Hepatocyte (in vitro differentiated cells): ENCODE results near the gene SIRT5. TPM values are rescaled to one million over a fixed set of nuclear protein-coding genes. Genes with fewer than 3 reads are reported as not detected.

Experiments
- DNase-seq: peaks from one replicate; pipeline ENCODE4 v3.0.0-alpha.2; 2016; ENCODE audit warnings: low spot score
- H2AFZ ChIP-seq: fragments of 200-600 bp; sonication (generic); 2 replicates; pipeline ENCODE4 v1.6.0; 2016; ENCODE audit warnings: antibody characterized with exemption, mild to moderate bottlenecking
- H3K27ac ChIP-seq: fragments of 200-600 bp; sonication (generic); 2 replicates; pipeline ENCODE4 v1.5.1; 2016; ENCODE audit warnings: mild to moderate bottlenecking
- H3K27me3 ChIP-seq: fragments of 200-600 bp; sonication (generic); 2 replicates; pipeline ENCODE4 v1.6.1; 2016
- H3K36me3 ChIP-seq: fragments of 200-600 bp; sonication (generic); replicated peaks from 2 replicates; pipeline ENCODE4 v1.5.1; 2016; ENCODE audit warnings: low read depth; ENCODE audit not compliant: insufficient read depth
- H3K4me1 ChIP-seq: fragments of 200-600 bp; sonication (generic); 2 replicates; pipeline ENCODE4 v1.5.1; 2016; ENCODE audit warnings: mild to moderate bottlenecking, moderate library complexity; ENCODE audit not compliant: insufficient read depth
- H3K4me2 ChIP-seq: fragments of 200-600 bp; sonication (generic); 2 replicates; pipeline ENCODE4 v1.6.0; 2016
- H3K4me3 ChIP-seq: fragments of 200-600 bp; sonication (generic); 2 replicates; pipeline ENCODE4 v1.5.1; 2016; ENCODE audit warnings: mild to moderate bottlenecking
- H3K79me2 ChIP-seq: fragments of 200-600 bp; sonication (generic); 2 replicates; pipeline ENCODE4 v1.6.0; 2017; ENCODE audit warnings: mild to moderate bottlenecking
- H3K9me2 ChIP-seq: fragments of 200-600 bp; sonication (generic); replicated peaks from 2 replicates; pipeline ENCODE4 v1.6.0; 2017; ENCODE audit warnings: mild to moderate bottlenecking; ENCODE audit not compliant: insufficient read depth
- H3K9me3 ChIP-seq: fragments of 200-600 bp; sonication (generic); 2 replicates; pipeline ENCODE4 v1.5.1; 2016; ENCODE audit warnings: low read depth, mild to moderate bottlenecking
- H4K20me1 ChIP-seq: fragments of 200-600 bp; sonication (generic); 2 replicates; pipeline ENCODE4 v1.6.0; 2016; ENCODE audit warnings: mild to moderate bottlenecking; ENCODE audit not compliant: insufficient read depth, poor library complexity, severe bottlenecking
- EZH2 ChIP-seq: fragments of 200-600 bp; sonication (generic); IDR thresholded peaks from 2 replicates; pipeline ENCODE4 v1.6.1; 2016; ENCODE audit warnings: antibody characterized with exemption, mild to moderate bottlenecking, borderline replicate concordance
- EZH2phosphoT487 ChIP-seq: fragments of 200-600 bp; sonication (generic); IDR thresholded peaks from one replicate; pipeline ENCODE4 v1.6.1; 2018; ENCODE audit warnings: antibody characterized with exemption, mild to moderate bottlenecking, low read depth, moderate library complexity; ENCODE audit not compliant: unreplicated experiment, severe bottlenecking
- WGBS: methylation state at CpG from one replicate; pipeline ENCODE4 v1.1.6; 2016; ENCODE audit warnings: low lambda C conversion rate; ENCODE audit errors: missing lambda C conversion rate; 5-methylcytosine and 5-hydroxymethylcytosine counted together
- polyA plus RNA-seq: library from polyadenylated mRNA; unstranded; fragments of >200 nt; fragmentation: Nextera tagmentation; extraction: Ambion mirVana; gene quantifications from 2 replicates; pipeline ENCODE4 v1.2.1, GENCODE V29; 2016
- total RNA-seq: library from RNA; depleted of rRNA; stranded (reverse); fragments of >200 nt; gene quantifications from 2 replicates; pipeline ENCODE4 v1.2.3, GENCODE V29; 2014
- TF ChIP-seq, protein P1 (sequence below): fragments of 200-600 bp; sonication (generic); IDR thresholded peaks from 2 replicates; pipeline ENCODE4 v1.5.1; 2016; ENCODE audit warnings: antibody characterized with exemption, mild to moderate bottlenecking; ENCODE audit not compliant: poor library complexity

Gene SIRT5
- total and polyA plus RNA-seq, 2 experiments from 2014 or later, result 8.6 to 12.9 TPM

DNA sequence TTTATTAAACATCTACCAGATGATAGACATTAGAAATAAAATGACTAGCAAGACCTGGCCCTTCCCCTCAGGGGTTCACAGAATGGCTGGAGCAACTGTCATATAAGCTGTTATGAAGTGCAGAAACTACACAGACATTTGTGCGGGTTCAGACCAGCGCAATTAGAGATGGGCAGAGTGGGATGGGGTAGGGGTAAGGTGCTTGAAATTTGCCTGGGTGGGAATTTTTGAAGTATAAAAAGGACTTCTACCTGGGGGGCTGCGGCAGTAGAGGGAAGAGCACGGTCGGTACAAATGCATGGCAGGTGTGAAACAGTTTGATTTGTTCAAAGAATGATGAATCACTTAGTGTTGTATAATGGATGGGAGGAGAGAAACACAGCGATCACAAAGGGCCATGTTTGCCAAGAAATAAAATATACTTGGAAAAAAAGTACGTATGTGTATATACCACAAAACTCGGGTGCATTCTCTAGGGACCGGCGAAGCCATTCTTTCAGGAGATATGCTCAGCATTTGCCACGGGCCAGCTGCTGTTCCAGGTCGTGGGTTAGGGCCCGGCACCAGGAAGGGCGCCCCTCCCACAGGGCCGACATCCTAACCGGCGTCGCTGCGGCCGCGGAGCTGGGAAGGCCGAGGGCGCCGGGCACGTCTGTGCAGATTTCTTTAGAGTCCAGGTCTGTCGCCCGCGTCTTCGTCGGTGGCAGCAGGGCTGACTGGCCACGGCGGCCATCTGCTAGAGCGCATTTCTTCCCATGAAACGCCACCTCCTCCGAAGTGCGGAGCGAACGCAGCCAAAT, 39.9 kb downstream of the SIRT5 start:
- Histone ChIP-seq H3K4me1 (peaks cover 16% of the 10 kb centered on the region), H4K20me1 (peaks cover 10% of the 10 kb centered on the region), H2AFZ (peak overlapping the region; percentile 86), H3K36me3 (no peaks in the 10 kb centered on the region), H3K9me2 (no peaks in the 10 kb centered on the region), H3K9me3 (no peaks in the 10 kb centered on the region), H3K27me3 (no peaks in the 10 kb centered on the region), H3K4me3 (peak overlapping the region; percentile 69), H3K27ac (peak overlapping the region; percentile 97), H3K4me2 (peak overlapping the region; percentile 88), H3K79me2 (peaks cover 35% of the 10 kb centered on the region)
- TF ChIP-seq, protein P1, sequence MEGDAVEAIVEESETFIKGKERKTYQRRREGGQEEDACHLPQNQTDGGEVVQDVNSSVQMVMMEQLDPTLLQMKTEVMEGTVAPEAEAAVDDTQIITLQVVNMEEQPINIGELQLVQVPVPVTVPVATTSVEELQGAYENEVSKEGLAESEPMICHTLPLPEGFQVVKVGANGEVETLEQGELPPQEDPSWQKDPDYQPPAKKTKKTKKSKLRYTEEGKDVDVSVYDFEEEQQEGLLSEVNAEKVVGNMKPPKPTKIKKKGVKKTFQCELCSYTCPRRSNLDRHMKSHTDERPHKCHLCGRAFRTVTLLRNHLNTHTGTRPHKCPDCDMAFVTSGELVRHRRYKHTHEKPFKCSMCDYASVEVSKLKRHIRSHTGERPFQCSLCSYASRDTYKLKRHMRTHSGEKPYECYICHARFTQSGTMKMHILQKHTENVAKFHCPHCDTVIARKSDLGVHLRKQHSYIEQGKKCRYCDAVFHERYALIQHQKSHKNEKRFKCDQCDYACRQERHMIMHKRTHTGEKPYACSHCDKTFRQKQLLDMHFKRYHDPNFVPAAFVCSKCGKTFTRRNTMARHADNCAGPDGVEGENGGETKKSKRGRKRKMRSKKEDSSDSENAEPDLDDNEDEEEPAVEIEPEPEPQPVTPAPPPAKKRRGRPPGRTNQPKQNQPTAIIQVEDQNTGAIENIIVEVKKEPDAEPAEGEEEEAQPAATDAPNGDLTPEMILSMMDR, result no peak
- TF ChIP-seq EZH2, result no peak
- no peak for TF ChIP-seq EZH2phosphoT487
- 9% methylated on average over 38 of the region's 38 CpGs for WGBS
- DNase-seq, result peak; percentile 69

DNA sequence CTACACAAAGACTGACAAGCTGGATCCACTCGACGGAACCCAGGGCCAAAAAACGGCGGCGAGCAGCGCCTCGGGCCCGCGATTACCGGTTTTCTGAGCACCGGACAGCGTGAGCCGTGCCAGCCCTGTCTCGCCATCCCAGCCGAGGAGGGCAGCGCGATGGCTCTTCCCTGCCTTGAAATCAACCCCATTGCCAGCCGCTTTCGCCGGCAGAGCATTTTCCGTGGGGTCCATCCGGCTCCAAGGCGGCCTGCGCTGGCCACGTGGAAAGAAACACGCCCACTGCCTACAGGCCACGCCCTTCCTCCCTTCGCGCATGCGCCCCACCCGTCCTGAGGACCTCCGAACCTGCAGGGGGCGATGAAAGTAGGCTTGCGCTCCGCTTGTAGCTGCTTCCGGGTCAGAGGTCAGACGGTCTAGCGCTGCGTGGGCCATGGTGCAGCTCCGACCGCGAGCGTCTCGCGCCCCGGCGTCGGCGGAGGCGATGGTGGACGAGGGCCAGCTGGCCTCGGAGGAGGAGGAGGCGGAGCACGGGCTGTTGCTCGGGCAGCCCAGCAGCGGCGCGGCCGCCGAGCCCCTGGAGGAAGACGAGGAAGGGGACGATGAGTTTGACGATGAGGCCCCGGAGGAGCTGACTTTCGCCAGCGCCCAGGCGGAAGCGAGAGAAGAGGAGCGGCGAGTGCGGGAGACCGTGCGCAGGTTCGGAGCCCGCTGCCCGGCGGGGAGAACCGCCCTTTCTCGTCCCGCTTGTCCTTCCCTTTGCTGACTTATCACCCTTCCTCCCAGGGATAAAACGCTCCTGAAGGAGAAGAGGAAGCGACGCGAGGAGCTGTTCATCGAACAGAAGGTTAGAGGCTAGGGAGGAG, 40.8 kb downstream of the SIRT5 start, which contains the start of gene NOL7:
Gene NOL7, plus strand, starts transcription at position 410 of the 866 bp plus-strand sequence. Its CDS starts 24 bp downstream, at position 434.
- Histone ChIP-seq H3K9me2 (no peaks in the 10 kb centered on the region), H3K36me3 (no peaks in the 10 kb centered on the region), H3K4me1 (peaks cover 16% of the 10 kb centered on the region), H4K20me1 (peaks cover 10% of the 10 kb centered on the region), H3K4me2 (peak within 1 kb of the TSS; percentile 88), H3K79me2 (peaks cover 37% of the 10 kb centered on the region), H3K27me3 (no peaks in the 10 kb centered on the region), H3K9me3 (no peaks in the 10 kb centered on the region), H2AFZ (peak within 1 kb of the TSS; percentile 92), H3K4me3 (peak within 1 kb of the TSS; percentile 91), H3K27ac (peak within 1 kb of the TSS; percentile 97)
- under 1% methylated on average over 84 of the region's 85 CpGs for WGBS
- TF ChIP-seq, protein P1, result peak; percentile 95
- TF ChIP-seq EZH2phosphoT487 (no peak), EZH2 (no peak)
- DNase-seq, result peak; percentile 99

DNA sequence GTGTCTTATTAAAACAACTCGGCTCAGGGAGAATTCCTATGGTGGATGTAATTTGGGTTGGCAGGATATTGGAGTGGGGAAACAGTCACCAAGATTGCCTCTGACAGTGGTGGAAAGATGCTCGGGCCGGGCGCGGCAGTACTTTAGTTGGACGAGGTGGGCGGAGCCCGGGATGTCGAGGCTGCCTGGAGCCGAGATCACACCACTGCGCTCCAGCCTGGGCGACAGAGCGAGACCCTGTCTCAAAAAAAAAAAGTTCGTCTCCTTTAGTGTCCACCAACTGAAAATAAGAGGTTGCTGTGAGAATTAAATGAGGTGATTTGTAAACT, 41.4 kb downstream of the SIRT5 start:
- peak overlapping the region; percentile 97 for H3K27ac ChIP-seq
- peak overlapping the region; percentile 91 for H3K4me3 ChIP-seq
- H4K20me1 ChIP-seq, result peaks cover 10% of the 10 kb centered on the region
- TF ChIP-seq, protein P1, result no peak
- TF ChIP-seq EZH2phosphoT487, result no peak
- TF ChIP-seq EZH2, result no peak
- DNase-seq, result peak; percentile 74
- H2AFZ ChIP-seq, result peak overlapping the region; percentile 92
- no peaks in the 10 kb centered on the region for H3K9me2 ChIP-seq
- no peaks in the 10 kb centered on the region for H3K36me3 ChIP-seq
- H3K9me3 ChIP-seq, result no peaks in the 10 kb centered on the region
- WGBS, result 0% methylated on average over 14 of the region's 14 CpGs
- H3K79me2 ChIP-seq, result peaks cover 37% of the 10 kb centered on the region
- H3K4me1 ChIP-seq, result peaks cover 16% of the 10 kb centered on the region
- H3K4me2 ChIP-seq, result peak overlapping the region; percentile 80
- no peaks in the 10 kb centered on the region for H3K27me3 ChIP-seq
